Measurements from ENCODE around the gene KRT86. TPM values are rescaled to one million over a fixed set of nuclear protein-coding genes. Genes with fewer than 3 reads are reported as not detected.

Gene KRT86
- total and polyA plus RNA-seq, 2 of the 8 experiments (the other 6 are each of a cell fraction or from before 2014, with no cell fraction given): 0.12 TPM; not detected in 1

- no peak for TF ChIP-seq KDM1A (IDR thresholded peaks at IDR 0.05; ENCODE audit: borderline replicate concordance, low read length)
Observed at GRCh38 chr12:52291267-52291935, 17.0 kb downstream of the KRT86 start, which contains the start of gene KRT81 (continued).
